ENCODE measurements around the gene RNF220. TPM values are rescaled to one million over a fixed set of nuclear protein-coding genes. Genes with fewer than 3 reads are reported as not detected.

RNF220 gene
- total and polyA plus RNA-seq, 2 of the 13 experiments (the other 11 are each of a cell fraction or from before 2014, with no cell fraction given) = 48.2 to 72.1 TPM

GRCh38 chr1:44681905-44682882 lies 277.1 kb downstream of the RNF220 start (continued):
- TF ChIP-seq HNF1A (IDR thresholded peaks at IDR 0.05; ENCODE audit: low read depth) = peak; percentile 58; the same call in 1 of the 2 replicates
- no peak for TF ChIP-seq HNF1A (CRISPR knock-in tag; IDR thresholded peaks at IDR 0.05; ENCODE audit: borderline replicate concordance)
- TF ChIP-seq RELA (CRISPR knock-in tag; IDR thresholded peaks at IDR 0.05) = no peak
- no peak for TF ChIP-seq HNRNPLL (IDR thresholded peaks at IDR 0.05; ENCODE audit: low read depth, low read length, poor library complexity, severe bottlenecking)
- TF ChIP-seq IRF2 (CRISPR knock-in tag; IDR thresholded peaks at IDR 0.05) = peak; percentile 78
- TF ChIP-seq MAF1 (CRISPR knock-in tag; IDR thresholded peaks at IDR 0.05; ENCODE audit: borderline replicate concordance) = no peak
- TF ChIP-seq TRIM24 (CRISPR knock-in tag; IDR thresholded peaks at IDR 0.05) = no peak
- 0 out of 2 replicates have a peak, but pooled peaks have one; percentile 47 for TF ChIP-seq ZNF275 (CRISPR knock-in tag; IDR thresholded peaks at IDR 0.05; ENCODE audit: borderline replicate concordance)
- TF ChIP-seq SOX13 (IDR thresholded peaks at IDR 0.05) = peak; percentile 72
- TF ChIP-seq SOX13 (CRISPR knock-in tag; conservative IDR thresholded peaks at IDR 0.05 in 1 of 2, IDR thresholded peaks at IDR 0.05 in 1 of 2) = peak in 1 of 2 experiments; percentile 78; a peak in 2 of 4 replicates
- peak; percentile 77 for TF ChIP-seq THAP11 (CRISPR knock-in tag; IDR thresholded peaks at IDR 0.05)
- TF ChIP-seq FOXA1 (IDR thresholded peaks at IDR 0.05) = peak; percentile 85
- TF ChIP-seq FOXA1 (CRISPR knock-in tag; IDR thresholded peaks at IDR 0.05) = peak; percentile 99
- TF ChIP-seq ZNF513 (CRISPR knock-in tag; conservative IDR thresholded peaks at IDR 0.05) = no peak
- no peak for TF ChIP-seq TSC22D2 (CRISPR knock-in tag; IDR thresholded peaks at IDR 0.05; ENCODE audit: borderline replicate concordance)
- no peak for TF ChIP-seq ZKSCAN5 (CRISPR knock-in tag; IDR thresholded peaks at IDR 0.05)
- 0 out of 2 replicates have a peak, but pooled peaks have one; percentile 46 for TF ChIP-seq ZNF224 (CRISPR knock-in tag; IDR thresholded peaks at IDR 0.05)
- peak; percentile 93 for TF ChIP-seq CEBPG (CRISPR knock-in tag; IDR thresholded peaks at IDR 0.05)
- TF ChIP-seq SMAD3 (CRISPR knock-in tag; IDR thresholded peaks at IDR 0.05) = no peak; the same call in 1 of the 2 replicates
- peak; percentile 59; the same call in 1 of the 2 replicates for TF ChIP-seq ZNF414 (CRISPR knock-in tag; IDR thresholded peaks at IDR 0.05)
